ENCODE data around the gene TLR4.

TLR4 gene

GRCh38 chr9:117744856-117745389 is 40.7 kb downstream of the TLR4 start:
- peak; percentile 31 for DNase-seq (ENCODE audit: low read depth)

DNA sequence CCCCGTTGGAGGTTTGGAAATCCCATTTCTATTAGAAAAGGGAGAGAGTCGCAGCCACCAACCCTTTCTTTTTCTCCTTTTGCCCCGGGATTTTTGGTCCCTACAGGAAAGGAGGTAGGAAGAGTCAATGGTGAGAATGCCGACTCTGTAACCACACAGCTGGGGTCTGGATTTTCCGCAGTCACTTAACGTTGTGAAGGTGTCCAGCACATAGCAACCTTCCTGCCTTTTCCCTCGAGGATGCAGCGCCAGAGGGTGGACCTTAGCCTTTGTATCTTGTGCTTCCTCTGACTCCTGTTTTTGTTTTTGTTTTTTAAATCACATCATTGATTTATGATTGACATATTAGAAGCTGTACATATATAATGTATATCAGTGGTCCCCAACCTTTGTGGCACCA is 41.4 kb downstream of the TLR4 start:
- no peak for DNase-seq (ENCODE audit: low read depth)

DNA sequence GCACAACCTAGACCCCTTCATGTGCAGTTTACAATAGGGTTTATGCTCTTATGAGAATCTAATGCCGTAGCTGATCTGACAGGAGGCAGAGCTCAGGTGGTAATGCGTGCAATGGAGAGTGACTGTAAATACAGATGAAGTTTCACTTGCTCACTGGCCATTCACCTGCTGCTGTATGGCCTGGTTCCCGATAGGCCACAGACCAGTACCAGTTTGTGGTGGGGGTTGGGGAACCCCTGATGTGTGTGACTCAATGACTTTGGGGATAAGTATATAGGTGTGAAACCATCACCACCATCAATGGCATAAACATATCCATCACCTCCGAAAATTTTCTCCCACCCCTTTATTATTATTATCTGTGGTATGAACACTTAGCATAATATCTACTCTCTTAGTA is 42.1 kb downstream of the TLR4 start:
- no peak for DNase-seq (ENCODE audit: low read depth)

GRCh38 chr9:117747386-117747970 is 43.3 kb downstream of the TLR4 start:
- DNase-seq (ENCODE audit: low read depth): no peak

DNA sequence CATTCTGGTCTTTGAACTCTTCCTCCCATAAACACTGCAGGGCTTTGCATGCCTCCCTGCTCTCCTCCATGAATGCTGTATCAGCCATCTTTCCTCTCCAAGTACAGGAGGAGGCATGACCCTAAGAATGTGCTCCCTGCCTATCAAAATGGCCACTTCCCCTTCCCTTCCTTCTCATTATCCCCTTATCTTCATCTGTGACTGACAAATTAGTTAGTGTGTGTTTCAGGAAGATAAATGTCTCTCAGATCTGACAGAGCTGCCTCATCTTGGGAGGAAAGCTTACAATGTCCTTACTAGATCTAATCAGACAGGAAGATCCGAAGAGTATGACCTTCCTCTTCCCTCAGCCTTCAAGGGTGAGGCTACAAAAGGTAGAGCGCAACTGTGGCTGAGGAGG is 46.2 kb downstream of the TLR4 start:
- DNase-seq (ENCODE audit: low read depth): no peak

DNA sequence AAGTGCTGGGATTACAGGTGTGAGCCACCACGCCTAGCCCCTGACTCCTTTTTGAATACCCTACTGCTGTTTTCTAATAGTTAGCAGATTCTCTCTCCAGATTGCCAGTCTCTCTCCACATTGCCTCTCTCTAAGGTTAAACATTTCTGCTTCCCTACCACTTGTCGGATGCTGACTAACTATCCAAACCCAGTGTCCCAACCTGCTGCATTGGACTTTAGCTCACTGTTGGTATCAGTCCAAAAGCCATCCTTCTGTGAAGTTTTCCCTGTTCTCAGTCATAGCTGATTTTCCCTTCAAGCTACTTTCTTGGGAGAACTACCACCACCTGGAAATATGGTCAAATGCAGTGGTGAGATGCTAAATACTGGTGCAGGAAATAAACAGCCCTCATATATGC is 48.7 kb downstream of the TLR4 start:
- no peak for DNase-seq (ENCODE audit: low read depth)

DNA sequence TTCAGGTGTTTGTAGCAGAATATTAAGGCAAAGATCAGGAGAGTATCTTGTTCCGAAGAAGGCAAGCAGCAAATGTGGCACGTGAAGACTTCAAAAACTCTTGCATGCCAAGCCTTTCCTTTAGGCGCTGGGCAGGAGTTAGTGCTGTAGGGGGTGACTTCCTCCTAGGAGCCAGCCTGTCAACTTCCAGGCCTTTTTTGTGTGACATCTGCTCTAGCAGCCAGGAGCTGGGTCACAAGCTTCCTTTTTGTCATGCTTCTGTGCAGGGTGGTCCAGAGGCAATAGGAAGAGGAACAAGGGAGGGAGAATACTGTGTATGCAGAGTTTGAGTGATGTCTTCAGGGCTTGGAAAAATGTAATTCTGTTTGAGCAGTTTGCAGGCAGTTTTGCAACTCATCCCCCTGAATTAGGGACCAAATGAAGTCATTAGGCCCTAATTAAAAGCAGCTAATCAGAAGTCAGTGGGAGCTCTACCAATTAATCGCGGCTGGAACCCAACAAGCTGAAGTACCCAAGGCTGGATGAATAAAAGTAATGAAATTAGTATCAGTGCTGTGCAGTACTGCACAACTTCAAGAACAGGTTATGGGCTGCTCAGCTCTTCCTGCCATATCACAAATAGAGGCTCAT is 53.5 kb downstream of the TLR4 start:
- no peak for DNase-seq (ENCODE audit: low read depth)

- peak; percentile 53 for DNase-seq (ENCODE audit: low read depth)
Measured at GRCh38 chr9:117763314-117763713, 59.1 kb downstream of the TLR4 start.

DNA sequence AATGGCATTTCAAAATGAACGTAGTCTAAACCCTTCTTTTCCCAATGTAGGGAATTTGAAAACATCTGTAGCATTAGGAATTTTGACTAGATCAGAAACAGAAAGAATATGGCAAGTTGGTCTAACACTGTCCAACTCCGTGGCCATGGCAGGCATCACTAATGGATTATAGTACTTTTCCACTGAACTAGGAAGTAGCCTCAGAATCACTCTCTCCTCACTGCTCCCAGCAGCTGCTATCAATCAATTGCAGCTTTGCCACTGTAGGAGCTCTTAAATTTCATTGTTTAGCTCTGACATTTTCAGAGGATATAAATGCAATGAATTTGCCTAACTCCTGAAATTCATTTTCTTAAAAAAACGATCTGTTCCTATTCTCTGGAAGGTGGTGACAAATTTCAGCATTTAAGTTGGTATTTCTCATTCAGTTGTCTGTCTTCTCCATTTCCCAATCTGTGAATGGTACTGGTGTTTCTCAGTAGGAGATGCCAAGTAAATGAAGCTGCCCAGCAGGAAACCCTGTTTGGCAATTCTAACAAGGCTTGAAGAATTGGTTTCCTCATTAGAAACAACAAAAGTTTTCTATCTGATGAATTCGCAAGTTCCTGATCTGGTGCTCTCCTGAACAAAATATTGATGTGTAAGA is 64.7 kb downstream of the TLR4 start:
- DNase-seq (ENCODE audit: low read depth): no peak

DNA sequence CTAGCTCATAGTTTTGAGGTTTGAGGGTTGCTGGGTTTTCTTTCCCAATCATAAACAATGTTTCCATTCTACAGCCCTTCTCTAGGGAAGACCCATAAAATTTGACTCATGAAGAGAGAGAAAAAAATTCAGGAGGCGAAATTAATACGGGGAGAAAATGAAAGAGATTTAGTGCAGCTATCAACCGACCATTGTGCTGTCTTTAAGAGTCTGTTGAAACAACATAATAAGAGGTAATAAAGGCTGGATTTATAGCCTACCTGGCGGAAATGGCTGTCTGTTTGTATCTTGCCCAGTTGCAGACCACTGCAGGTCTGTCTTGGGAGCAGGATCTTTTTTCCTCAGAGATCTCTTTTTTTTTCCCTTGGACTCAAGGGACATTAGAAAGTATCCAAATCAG is 66.9 kb downstream of the TLR4 start:
- no peak for DNase-seq (ENCODE audit: low read depth)

- DNase-seq (ENCODE audit: low read depth): peak; percentile 78
Measured at GRCh38 chr9:117772960-117773359, 68.8 kb downstream of the TLR4 start.

Measured in iris pigment epithelial cell (primary cell).